G401 (cell line): ENCODE data around the gene LCA5. TPM values are rescaled to one million over a fixed set of nuclear protein-coding genes. Genes with fewer than 3 reads are reported as not detected.
"Not testable (repeated sequence)": the region's sequence is repeated elsewhere in the genome, so short reads cannot be mapped to it uniquely, and the experiment has no call there.

ENCODE experiments used
- DNase-seq: peaks from one replicate; pipeline ENCODE4 v3.0.0-alpha.2; 2015; ENCODE audit warnings: low spot score
- in situ Hi-C: cut with HindIII; loops from 2 replicates; pipeline ENCODE4 v1.10.0; 2016; ENCODE audit warnings: low sequenced_read_pairs, mixed read lengths
- total RNA-seq: library from RNA; depleted of rRNA; stranded (reverse); fragments of >200 nt; shearing (Covaris generic); gene quantifications from 2 replicates; pipeline ENCODE4 v1.2.3, GENCODE V29; 2014

LCA5 gene
- total RNA-seq, 1 experiment from 2014 or later, result 24.2 TPM

GRCh38 chr6:79469376-79470246 is 67.6 kb downstream of the LCA5 start:
- in situ Hi-C loops, result no loop called here
- DNase-seq, result no peak

- DNase-seq, result peak; percentile 9
- in situ Hi-C loops, result no loop called here
These were observed 68.6 kb downstream of the LCA5 start for GRCh38 chr6:79468587-79468986.

- no peak for DNase-seq
- in situ Hi-C loops, result no loop called here
These were observed 69.1 kb downstream of the LCA5 start for GRCh38 chr6:79468116-79468515.

- no peak for DNase-seq
- in situ Hi-C loops, result no loop called here
These were observed 69.5 kb downstream of the LCA5 start for GRCh38 chr6:79467716-79468115.

DNA sequence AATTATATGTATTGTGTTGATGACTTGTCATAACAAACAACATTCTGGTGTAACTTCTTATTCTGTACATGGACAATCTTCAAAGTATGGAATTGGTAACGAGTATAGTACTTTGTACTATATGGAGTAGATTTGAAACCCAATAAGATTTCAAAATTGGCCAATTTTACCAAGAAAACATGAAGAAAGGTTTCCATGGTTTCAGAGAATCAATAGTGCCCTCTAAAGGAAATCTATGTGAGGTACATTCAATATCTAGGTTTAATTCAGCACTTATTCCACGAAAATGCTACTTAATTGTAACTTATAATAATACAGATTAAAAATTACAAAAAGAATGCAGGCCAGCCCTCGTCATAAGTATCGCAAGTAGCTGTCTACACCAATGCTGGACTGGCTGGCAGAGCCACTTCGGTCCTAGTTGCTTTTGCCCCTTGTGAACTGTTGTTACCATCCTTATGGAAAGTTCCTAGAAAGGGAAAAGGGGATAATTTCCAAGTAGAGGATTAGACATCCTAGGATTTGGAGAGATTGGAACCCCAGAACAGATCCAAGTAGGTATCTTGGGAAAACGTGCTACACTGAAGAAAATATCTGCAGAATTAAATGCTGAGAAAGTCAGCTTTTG is 70.9 kb downstream of the LCA5 start:
- in situ Hi-C loops, result no loop called here
- peak; percentile 37 for DNase-seq

- DNase-seq, result no peak
- in situ Hi-C loops, result no loop called here
These were observed 71.8 kb downstream of the LCA5 start for GRCh38 chr6:79465381-79465780.

GRCh38 chr6:79463621-79464050 is 73.6 kb downstream of the LCA5 start:
- in situ Hi-C loops, result no loop called here
- DNase-seq, result no peak

DNA sequence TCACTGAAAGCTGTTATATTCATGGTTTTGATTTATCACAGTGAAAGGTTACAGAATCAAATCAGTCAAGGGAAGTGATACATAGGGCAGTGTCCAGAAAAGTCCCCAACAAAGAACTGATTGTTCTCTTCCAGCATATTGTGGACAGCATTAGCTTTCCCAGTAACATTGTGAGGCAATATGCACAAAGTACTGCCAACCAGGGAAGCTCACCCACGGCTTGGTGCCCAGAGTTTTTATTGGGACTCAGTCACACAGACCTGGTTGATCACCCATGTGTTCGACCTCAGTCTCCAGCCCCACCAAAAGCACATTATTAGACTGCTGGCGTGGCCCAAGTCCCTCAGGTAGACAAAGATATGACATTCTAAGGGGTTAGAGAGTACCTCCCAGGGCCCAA is 76.0 kb downstream of the LCA5 start:
- no peak for DNase-seq
- in situ Hi-C loops, result no loop called here

GRCh38 chr6:79455446-79455845 is 81.8 kb downstream of the LCA5 start:
- in situ Hi-C loops, result no loop called here
- DNase-seq, result no peak

DNA sequence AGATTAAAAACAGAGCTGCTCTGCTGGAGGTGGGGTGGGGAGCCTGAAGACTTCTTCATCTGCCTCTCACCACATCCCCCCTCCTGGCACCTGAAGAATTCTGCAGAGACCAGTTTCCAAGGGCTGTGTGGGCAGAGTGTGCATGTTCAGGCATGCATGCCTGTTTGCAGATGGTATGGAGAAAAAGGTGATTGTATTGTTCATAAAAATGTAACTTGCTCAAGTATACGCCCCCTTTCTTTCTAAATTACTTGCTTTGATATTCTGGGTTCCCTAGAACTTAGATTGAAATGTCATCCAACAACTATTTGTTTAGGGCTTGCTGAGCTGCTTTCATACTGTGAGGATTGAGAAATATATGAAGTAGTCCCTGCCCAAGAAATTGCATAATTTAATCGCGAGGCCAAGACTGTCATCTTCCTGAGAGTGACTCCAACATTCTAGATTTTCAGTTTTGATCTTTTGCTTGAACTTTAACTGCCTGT is 83.6 kb downstream of the LCA5 start:
- no peak for DNase-seq
- in situ Hi-C loops, result no loop called here

DNA sequence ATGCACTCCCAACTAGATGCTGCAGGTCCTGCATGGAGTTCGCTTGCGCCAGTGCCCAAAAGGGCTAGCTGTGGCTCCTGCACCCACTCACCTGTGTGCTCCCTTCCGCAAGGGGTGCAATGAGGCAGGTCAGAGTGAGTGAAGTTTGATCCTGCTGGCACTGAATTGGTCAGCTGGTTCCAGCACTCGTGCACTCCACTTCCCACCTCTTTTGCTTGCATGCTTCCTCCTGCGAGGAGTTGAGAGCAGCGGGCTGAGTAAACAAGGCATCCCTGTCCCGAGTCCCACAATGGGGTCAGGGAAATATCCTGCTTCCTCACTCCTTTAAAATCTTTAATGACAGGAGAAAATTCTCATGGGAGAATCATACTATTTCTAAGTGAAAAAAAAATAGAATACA is 86.2 kb downstream of the LCA5 start:
- DNase-seq, result no peak
- in situ Hi-C loops, result no loop called here

DNA sequence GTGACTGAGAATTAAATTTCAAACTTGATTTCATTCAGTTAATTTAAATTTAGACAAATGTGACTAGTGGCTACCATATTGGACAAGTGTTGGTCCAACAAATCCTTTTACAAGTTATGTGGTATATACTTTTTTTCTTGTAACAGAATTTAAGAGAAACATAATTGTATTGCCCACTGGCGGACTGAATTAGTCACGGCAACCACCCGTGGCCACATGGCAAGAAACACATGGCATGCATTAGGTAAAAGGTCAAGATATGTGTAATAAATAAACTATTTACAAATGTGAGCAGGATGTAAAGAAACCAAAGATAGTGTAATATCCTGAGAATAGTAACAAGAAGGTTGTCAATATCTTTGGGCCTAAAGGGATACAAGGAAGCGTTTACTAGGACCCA is 91.2 kb downstream of the LCA5 start:
- DNase-seq, result no peak
- in situ Hi-C loops, result no loop called here

DNA sequence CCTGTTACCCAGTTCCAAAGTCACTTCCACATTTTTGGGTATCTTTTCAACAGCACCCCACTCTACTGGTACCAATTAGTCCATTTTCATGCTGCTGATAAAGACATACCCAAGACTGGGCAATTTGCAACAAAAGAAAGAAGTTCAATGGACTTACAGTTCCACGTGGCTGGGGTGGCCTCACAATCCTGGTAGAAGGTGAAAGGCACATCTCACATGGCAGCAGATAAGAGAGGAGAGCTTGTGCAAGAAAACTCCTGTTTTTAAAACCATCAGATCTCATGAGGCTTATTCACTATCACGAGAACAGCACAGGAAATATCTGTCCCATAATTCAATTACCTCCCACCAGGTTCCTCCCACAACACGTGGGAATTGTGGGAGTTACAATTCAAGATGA is 93.4 kb downstream of the LCA5 start:
- DNase-seq, in situ Hi-C loops: not testable (repeated sequence)

- no peak for DNase-seq
- in situ Hi-C loops, result no loop called here
These were observed 96.0 kb downstream of the LCA5 start for GRCh38 chr6:79441192-79441591.

DNA sequence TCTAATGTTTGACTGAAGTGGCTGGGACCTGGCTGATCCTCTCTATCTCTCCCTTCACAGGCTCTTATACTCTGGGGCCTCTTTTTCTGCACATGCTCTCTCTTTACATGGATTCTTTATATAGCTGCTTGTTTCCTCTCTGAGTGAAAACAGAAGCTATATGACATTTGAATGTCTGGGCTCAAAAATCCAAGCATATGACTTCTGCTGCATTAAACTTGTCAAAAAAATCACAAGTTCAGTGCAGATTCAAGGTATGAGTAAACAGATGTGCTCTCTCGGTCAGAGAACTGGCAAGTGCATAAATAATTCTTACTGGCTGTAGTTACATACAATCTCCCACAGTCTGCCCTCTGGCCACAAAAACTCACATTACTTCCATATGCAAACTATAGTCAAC is 96.6 kb downstream of the LCA5 start:
- DNase-seq, result no peak
- in situ Hi-C loops, result no loop called here

GRCh38 chr6:79438030-79438429 is 99.2 kb downstream of the LCA5 start:
- no peak for DNase-seq
- in situ Hi-C loops, result no loop called here

DNA sequence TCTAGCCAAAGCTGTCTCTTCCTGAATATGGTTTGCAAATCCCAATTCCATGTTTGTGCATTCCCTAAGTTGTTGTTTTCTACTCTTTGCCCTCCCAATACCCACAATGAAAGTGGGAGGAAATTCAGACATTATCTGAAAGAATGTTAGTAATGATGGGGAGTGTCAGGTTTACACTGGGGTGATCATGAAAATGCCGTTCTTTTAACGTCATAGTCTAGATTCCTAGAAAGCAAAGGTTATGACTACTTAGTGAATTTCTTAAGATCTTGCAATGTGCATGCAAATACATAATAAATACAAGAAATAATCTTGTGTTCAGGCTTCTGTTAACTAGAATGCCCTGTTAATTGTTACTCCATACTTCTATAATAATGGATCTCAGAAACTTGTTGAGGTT is 101.0 kb downstream of the LCA5 start:
- in situ Hi-C loops, result no loop called here
- DNase-seq, result no peak

DNA sequence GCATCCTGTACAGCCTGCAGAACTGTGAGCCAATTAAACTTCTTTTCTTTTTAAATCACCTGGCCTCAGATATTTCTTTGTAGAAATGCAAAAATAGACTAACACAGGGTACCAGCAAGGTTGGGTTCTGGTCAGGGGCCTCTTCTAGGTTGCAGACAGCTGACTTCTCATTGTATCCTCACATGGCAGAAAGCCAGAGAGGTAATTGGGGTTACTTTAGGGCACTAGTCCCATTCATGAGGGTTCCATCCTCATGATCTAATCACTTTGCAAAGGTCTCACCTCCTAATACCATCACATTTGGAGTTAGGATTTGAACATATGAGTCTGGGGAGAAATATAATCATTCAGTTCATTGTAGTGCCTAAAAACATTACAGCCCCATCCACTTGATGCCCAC is 101.5 kb downstream of the LCA5 start:
- DNase-seq, result no peak
- in situ Hi-C loops, result no loop called here
